ENCODE data around the gene MEIG1.
A peak's percentile ranks its signal among the peaks of the same experiment; 100 is the strongest.
"Not testable (repeated sequence)": the region's sequence is repeated elsewhere in the genome, so short reads cannot be mapped to it uniquely, and the experiment has no call there.

Gene MEIG1, protein sequence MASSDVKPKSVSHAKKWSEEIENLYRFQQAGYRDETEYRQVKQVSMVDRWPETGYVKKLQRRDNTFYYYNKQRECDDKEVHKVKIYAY

DNA sequence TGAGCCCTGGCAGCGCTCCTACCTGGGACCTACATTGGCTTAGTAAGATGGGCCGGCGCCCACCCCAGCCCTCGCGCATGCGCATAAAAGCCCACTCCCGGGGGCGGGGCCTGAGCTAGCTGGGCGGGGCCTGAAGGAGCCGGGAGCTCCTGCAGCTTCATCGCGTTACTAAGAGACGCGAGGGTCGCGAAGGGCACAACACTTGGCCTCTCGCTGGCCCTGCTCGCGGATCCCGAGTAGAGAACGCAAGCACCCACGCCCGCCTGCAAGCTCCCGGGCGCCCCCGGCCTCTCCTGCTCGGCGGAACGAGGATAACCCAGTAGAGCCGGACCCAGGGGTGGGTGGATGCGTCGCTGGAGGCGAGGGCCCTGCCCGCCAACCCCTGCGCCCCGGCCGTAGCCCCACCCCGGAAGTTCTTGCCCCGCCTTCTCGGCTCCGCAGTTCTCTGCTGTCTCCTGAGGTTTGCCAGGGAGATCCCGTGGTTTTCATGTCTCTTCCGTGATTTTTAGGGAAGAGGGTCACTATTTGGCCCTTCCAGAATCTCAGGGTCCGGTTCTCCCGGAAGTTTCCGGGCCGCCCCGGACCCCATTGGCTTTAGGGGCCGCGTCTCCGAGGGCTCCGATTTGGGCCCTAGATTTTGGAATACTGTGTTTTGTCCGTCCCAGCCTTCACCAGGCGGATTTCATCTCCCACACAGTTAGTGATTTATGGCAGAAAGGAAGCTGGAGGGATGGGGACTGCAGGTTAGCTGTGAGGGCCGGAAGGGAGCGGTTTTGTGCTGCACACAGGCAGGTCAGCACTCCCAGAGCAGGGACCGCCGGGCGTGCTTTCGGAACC, at the start of gene MEIG1:
MEIG1 (plus strand) TSS at position 168 of the 837 bp plus-strand sequence. CDS start 7,081 bp downstream, outside the sequence.
- peak; percentile 50 for DNase-seq (ENCODE audit: low read depth)

DNA sequence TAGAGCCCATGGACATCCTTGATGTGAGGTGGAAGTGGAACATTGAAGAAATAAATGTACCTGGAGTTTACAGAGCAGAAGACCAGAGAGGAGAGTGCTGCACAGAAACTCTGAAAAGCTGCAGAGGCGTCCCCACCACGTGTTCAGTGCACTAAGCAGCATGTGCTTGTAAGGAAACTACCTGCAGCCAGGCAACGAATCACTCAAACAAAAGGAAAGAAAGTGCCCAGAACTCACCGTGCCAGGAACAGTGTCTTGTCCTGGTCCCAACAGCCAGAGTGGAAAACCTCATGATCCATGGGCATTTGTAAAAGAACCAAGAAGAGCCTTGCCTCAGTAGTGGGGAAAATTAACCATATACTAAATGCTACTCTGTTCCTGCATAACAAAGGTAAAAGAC, 48.2 kb upstream of the MEIG1 start:
- DNase-seq (ENCODE audit: low read depth): no peak

DNA sequence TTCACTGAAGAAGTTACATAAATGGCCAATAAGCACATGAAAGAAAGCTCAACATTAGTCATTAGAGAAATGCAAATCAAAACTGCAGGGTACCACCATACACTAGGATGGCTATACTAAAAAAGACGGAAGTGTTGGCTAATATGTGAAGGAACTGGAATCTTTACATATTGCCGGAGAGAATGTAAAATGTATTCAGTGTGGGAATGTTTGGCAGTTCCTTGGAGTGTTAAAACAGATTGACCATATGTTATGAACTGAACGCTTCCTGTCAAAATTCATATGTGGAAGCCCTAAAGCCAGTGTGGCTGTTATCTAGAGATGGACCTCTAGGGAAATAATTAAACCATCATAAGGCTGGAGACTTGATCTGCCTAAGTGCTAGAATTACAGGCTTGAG, 47.4 kb upstream of the MEIG1 start:
- no peak for DNase-seq (ENCODE audit: low read depth)

DNA sequence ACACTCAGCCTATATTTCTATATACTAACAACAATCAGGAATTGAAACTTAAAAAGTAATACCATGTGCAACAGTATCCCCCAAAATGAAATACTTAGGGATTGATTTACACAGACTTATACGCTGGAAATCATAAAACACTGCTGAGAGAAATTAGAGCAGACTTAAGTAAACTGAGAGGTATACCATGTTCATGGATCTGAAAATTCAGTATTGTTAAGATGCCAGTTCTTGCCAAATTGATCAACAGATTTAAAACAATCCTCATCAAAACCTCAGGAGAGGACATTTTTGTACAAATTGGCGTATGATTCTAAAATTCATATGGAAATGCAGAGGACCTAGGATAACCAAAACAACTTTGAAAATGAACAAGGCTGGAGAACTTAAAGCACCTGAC, 42.6 kb upstream of the MEIG1 start:
- DNase-seq (ENCODE audit: low read depth): no peak

DNA sequence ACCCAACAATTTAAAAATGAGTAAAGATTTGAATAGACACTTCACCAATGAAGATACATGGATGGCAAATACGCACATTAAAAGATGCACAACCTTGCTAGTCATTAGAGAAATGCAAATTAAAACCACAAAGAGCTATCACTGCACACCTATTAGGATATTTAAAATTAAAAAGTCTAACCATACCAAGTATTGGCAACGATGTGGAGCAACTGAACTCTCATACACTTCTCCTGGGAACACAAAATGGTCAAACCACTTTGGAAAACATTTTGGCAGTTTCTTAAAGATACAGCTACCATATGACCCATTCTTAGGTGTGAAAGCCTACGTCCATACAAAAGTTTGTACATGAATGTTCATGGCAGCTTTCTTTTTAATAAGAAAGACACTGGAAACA, 41.4 kb upstream of the MEIG1 start:
- no peak for DNase-seq (ENCODE audit: low read depth)

DNA sequence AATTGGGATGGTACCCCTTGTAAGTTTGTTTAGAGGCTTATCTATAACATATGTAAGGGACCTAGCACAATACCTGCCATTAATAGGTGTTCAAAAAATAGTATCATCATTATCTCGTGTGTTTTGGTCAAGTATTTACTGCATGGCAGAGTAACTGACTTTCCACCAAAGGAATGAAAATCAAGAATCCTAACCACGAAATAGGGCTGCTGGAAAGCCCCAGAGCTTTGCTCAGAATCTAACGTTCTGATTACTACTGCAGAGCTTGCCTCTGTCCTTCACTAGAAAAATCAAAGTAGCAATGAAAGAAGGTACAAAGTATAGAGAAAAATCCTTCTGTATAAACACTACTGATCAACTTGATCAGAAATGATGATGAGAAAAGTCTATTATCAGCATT, 40.2 kb upstream of the MEIG1 start:
- no peak for DNase-seq (ENCODE audit: low read depth)

DNA sequence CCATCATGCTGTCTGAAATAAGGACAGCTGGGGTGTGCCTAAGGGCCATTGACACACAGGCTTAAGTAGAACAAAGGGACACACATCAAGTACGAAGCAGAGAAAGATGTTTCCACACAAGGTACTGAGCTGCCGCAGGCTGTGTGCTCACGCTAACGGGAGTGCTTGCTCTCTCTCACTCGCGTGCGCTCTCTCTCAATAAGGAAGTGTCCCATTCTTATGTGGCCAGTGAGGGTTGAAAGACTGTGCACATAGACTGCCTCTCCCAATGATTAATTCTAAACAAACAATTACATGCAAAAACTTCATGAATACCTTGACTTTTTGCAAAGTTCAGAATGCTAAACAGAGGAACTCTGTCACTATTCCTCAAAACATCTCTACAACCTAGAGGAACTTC, 35.2 kb upstream of the MEIG1 start:
- DNase-seq (ENCODE audit: low read depth): no peak

DNA sequence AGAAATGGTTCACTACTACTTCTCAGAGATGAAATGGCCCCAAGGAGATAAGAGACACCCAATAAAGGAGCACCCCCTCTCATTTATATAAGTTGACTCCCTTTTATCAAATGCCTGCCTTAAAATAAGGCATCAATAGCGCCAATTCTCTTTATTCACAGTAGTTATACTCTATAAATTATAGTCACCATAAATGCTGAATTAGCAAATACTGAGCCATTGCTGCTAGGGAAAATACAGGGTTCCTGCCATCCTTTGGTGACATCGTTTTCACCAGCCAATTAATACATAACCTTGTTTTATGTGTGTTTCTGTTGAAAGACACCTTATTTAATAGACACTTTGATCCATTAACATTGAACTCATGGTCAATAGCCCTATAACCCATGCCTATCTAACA, 33.9 kb upstream of the MEIG1 start:
- DNase-seq (ENCODE audit: low read depth): no peak

DNA sequence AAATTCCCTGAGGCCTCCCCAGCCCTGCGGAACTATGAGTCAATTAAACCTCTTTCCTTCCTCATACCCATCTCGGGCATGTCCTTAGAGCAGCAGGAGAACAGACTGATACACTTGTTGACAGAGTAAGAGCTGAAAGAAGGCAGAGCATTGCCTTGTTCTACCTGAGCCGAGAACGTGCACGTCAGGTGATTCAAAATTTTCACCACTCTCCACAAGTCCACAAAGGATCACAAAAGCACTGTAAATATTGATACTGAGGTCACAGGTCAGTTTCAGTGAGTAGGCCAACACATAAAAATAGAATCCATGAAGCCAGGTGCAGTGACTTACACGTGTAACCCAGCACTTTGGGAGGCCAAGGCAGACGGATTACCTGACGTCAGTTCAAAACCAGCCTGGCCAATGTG, 33.1 kb upstream of the MEIG1 start:
- no peak for DNase-seq (ENCODE audit: low read depth)

DNA sequence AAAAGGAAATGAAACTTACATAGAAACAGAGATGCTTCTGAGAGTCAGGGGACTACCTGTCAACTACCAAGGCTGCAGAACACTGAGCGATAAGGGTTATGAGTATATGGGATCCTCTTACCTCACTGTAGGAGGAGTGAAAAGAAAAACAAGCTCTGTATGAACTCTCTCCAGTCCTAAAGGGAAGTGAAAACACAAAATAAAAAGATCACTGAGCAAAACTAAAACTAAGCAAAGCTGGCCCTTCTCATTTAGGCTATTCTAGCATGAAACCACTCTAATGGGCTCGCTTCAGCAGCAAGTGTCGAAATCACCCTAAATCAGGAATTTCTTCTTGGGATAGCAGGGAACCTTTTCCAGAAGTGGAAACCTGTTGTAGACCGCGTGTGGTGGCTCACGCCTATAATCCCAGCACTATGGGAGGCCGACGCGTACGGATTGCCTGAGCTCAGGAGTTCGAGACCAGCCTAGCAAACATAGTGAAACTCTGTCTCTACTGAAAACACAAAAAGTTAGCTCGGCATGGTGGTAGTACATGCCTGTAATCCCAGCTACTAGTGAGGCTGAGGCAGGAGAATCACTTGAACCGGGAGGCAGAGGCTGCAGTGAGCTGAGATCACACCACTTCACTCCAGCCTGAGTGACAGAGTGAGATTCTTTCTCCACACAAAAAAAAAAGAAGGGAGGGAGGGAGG, 32.3 kb upstream of the MEIG1 start:
- no peak for DNase-seq (ENCODE audit: low read depth)

DNA sequence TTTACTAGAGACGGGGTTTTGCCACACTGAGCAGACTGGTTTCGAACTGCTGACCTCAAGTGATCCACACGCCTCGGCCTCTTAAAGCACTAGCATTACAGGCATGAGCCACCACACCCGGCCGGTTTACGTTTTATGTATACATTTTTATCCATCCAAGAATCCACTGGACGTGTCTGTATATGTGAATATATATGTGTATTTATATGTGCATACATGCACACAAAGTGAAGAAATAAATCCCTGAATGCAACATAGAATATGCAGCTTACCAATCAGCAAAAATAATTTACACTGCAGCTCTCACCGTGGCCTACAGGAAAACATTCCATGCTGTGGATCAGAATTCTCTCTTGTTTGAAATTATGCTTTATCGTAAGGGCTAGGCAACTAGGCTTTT, 28.6 kb upstream of the MEIG1 start:
- no peak for DNase-seq (ENCODE audit: low read depth)

DNA sequence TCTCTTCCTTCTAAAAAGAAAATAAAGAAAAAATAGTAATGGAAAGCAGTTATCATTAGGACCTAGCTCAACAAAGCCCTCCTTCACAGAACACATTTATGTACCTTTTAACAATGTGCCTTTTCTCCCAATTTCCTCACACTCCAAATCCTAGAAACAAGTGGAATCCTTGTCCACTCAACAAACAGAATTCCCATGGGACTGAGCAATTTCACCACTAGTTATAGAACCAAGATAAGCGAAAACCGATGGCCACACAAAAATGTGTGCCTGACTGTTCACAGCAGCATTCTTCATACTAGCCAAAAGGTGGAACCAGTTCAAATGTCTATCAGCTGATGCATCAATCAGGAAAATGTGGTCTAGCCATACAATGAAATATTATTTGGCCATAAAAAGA, 22.6 kb upstream of the MEIG1 start:
- DNase-seq (ENCODE audit: low read depth): no peak

DNA sequence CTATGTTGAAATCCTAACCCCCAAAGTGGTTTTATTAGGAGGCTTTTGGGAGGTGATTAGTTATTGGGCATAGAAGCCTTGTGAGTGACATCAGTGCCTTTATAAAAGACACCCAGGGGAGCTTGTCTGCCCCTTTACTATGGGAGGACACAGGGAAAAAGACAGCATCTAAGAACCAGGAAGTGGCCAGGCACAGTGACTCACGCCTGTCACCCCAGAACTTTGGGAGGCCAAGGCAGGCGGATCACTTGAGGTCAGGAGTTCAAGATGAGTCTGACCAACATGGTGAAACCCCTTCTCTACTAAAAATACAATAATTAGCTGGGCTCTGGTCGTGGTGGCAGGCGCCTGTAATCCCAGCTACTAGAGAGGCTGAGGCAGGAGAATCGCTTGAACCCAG, 20.2 kb upstream of the MEIG1 start:
- not testable (repeated sequence) for DNase-seq (ENCODE audit: low read depth)

DNA sequence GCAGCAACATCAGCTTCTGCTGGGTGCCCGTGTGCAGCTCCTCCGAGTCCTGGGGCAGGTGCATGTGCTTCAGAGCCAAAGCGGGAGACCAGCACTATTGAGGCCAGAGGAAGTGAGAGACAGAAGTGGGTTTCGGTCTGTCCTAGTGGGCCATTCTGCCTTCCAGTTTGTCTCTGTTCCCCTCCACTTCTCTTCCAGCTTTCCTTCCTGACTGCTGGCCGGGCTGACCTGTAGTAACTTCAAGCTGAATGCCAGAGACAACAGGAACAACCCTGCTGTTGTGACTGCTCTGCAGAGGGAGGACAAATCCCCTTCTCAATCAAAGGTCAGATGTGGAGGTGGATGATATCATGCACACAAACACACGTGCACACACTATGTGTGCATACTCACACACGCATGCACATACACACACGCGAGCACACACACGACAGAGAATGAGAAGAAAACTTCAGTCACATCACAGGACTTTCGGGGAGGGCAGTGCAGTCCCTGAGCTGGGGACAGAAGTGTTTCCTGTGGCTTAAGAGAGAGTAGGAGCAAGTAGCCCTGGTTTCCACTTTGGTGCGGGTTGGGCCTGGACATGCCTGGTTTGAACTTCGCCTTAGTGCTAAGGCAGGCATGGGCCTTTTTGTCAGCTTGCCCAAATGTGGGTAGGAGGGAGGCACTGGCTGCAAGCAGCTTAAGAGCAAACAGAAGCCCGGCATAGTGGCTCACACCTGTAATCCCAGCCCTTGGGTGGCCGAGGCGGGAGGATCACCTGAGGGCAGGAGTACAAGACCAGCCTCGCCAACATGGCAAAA, 16.8 kb upstream of the MEIG1 start:
- DNase-seq (ENCODE audit: low read depth): not testable (repeated sequence)

DNA sequence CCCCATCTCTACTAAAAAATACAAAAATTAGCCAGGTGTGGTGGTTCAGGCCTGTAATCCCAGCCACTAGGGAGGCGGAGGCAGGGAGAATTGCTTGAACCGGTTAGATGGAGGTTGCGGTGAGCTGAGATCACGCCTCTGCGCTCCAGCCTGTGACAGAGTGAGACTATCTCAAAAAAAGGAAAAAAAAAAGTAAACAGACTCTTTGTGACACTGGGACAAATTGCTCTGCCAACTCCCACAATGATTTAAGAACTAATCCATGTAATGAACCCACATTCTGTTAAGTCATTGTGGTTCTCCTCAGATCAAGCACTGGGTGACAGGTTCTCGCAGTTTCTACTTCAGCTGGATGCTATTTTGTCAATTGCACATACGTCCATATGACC, 16.2 kb upstream of the MEIG1 start:
- DNase-seq (ENCODE audit: low read depth): not testable (repeated sequence)

DNA sequence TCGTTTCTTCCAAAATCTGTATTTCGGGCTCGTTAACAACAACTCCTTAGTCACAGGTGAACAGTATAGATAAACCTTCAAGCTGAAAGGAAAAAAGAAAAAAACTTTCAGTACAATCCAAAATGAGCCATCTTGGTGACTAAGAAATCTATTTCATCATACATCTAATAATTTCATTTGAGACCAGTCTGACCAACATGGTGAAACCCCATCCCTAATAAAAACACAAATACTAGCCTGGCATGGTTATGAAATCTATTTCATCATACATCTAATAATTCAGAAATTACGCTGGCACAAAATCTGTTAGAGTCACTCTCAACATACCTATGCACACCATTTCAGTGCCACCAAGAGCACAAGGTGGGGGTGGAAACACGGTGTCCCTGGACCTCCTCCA, 14.1 kb upstream of the MEIG1 start:
- no peak for DNase-seq (ENCODE audit: low read depth)

DNA sequence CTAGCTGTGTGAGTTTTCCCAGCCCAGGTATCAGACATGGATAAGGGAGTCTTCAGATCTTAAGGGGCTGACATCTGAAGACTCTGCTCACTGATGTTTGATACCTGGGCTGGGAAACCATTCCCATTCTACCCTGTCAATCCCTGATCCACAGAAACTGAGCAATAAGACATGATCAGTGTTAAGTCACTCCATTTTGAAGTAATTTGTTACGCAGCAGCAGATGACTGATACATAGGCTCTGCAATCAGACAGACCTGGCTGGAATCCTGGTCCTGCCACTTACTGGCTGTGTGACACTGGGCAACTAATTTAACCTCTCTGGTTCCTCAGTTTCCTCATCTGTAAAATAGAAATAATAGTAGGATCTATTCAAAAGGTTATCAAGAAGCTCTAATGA, 11.9 kb upstream of the MEIG1 start:
- no peak for DNase-seq (ENCODE audit: low read depth)

DNA sequence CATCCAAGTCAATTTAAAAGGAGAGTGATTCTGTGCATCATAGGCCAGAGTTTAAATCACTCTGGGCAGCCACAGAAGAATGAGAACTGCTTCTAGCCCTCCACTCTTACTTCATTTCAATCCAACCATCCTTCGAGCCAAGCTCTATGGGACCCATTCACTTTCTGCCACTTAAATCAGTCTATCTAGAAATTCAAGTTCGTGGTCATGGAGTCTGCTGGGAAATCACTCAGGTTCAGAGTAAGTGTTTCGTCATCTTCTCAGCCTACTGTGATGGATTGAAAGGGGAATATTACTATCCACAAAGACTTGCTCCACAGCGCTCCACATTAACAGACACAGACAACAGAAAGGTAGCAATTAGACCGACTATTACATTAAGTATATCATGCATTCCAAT, 9.9 kb upstream of the MEIG1 start:
- no peak for DNase-seq (ENCODE audit: low read depth)

DNA sequence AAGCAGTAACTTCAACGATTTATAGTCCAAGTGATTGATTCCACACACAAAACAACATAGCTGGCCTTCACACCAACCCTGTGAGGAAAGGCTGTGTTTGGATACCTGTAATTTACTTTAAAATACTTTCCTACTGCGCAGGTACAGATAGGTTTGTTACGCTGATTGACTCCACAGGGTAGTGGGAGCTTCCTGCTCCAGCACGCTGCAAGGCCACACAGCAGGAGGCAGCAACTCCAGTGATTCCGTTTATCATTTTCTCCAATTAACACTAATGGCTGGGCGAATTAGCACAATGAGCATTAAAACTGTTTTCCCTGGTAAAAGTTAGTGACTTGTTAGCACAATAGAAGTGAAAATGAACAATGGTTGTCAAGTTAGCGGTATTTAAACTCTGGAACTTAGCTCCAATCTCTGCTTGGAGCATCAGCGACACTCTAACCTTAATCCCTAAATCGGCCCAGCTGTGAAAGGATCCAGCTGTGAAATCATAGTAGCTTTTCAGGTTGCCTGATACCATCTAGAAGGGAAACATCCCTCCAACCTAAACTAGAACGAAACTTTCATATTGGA, 6.3 kb upstream of the MEIG1 start:
- DNase-seq (ENCODE audit: low read depth): no peak

DNA sequence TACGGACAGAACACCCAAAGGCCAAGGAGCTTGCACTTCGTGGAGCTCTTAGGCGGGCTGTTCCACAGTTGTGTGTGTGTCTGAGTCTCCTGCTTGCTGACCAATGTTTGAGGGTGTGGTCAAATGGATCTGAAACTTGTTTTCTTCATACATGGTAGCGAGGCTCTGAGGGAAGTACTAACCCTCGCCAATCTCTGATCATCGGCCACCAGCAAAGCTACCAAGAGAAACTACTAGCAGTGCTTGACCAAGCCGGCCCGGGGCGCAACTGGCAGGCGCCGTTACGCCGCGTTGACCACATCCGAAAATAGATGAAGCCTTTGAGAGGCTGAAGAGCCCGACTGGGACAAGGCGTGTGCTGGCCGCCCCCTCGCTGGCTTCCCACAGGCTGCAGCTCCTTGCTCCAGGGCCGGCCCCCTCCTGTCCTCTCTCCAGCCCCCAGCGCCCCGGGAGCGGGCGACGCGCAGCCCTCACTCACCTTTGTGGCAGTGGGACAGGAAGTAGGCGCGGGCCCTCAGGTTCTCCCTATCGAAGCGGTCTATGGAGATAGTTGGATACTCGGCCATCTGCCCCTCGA, 5.7 kb upstream of the MEIG1 start:
- DNase-seq (ENCODE audit: low read depth): peak; percentile 47

DNA sequence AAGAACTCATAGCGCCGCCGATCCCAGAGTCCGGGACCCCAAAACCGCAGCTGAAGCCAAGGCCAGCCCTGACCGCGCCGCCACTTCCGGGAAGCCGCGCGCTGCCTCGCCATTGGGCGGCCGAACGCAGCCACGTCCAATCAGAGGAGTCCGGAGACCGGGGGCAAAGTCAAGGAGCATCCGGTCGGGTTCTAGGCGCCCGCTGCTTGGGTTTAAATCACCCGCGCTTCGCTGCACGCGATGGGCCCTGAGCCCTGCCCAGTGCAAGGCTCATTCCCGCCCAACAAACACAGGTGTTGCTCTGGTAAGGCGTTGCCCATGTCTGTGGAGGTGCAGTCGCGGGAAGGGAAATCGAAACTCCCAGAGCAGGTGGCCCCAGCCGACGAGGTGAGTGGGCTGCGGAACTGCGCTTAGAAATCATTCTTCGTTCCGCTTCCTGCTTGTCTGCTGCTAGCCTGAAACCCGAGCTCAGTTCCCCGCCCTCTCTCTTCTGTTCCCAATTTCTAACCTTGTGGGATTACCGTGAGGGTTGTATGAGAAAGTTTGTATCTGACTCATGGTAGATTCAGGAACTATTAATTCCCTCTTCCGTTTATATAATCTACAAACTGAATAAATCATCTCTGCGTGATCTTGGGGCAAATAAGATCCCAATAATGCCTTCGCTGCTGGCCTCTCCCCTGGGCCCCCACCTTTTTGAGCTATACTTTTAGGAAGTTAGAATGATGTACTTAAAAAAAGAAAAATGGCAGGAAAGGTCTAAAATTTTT, 5.0 kb upstream of the MEIG1 start, which contains the start of gene DCLRE1C:
DCLRE1C (minus strand) TSS at position 96 of the 770 bp plus-strand sequence; CDS start at position 10, 86 bp downstream.
- DNase-seq (ENCODE audit: low read depth): peak; percentile 58
